ENCODE results near the gene NCAM1.
"Not testable (repeated sequence)": the region's sequence is repeated elsewhere in the genome, so short reads cannot be mapped to it uniquely, and the experiment has no call there.

NCAM1 gene

GRCh38 chr11:113021111-113021510 is 59.9 kb downstream of the NCAM1 start:
- DNase-seq, result no peak
- ATAC-seq, result no peak

GRCh38 chr11:113022262-113022661 is 61.0 kb downstream of the NCAM1 start:
- DNase-seq (no peak), ATAC-seq (no peak)

- DNase-seq (no peak), ATAC-seq (no peak)
These were observed 62.0 kb downstream of the NCAM1 start for GRCh38 chr11:113023228-113023627.

GRCh38 chr11:113023986-113024385 is 62.8 kb downstream of the NCAM1 start:
- ATAC-seq (no peak), DNase-seq (no peak)

GRCh38 chr11:113026778-113027177 is 65.6 kb downstream of the NCAM1 start:
- DNase-seq, result no peak
- no peak for ATAC-seq

GRCh38 chr11:113034576-113034975 is 73.4 kb downstream of the NCAM1 start:
- no peak for ATAC-seq
- no peak for DNase-seq

- ATAC-seq (no peak), DNase-seq (no peak)
These were observed 74.5 kb downstream of the NCAM1 start for GRCh38 chr11:113035708-113036107.

GRCh38 chr11:113043698-113044097 is 82.5 kb downstream of the NCAM1 start:
- no peak for ATAC-seq
- no peak for DNase-seq

GRCh38 chr11:113045146-113045545 is 83.9 kb downstream of the NCAM1 start:
- ATAC-seq (no peak), DNase-seq (no peak)

GRCh38 chr11:113046866-113047265 is 85.6 kb downstream of the NCAM1 start:
- ATAC-seq (no peak), DNase-seq (no peak)

GRCh38 chr11:113048820-113049768 is 87.9 kb downstream of the NCAM1 start:
- no peak for DNase-seq
- ATAC-seq, result no peak

- ATAC-seq, DNase-seq: not testable (repeated sequence)
These were observed 91.8 kb downstream of the NCAM1 start for GRCh38 chr11:113053042-113053441.

GRCh38 chr11:113057038-113057437 is 95.8 kb downstream of the NCAM1 start:
- ATAC-seq (no peak), DNase-seq (no peak)

- no peak for ATAC-seq
- no peak for DNase-seq
These were observed 98.3 kb downstream of the NCAM1 start for GRCh38 chr11:113059548-113059947.

GRCh38 chr11:113065330-113065729 is 104.1 kb downstream of the NCAM1 start:
- DNase-seq (no peak), ATAC-seq (no peak)

- no peak for ATAC-seq
- DNase-seq, result no peak
These were observed 111.1 kb downstream of the NCAM1 start for GRCh38 chr11:113072237-113072858.

GRCh38 chr11:113073290-113073953 is 112.2 kb downstream of the NCAM1 start:
- ATAC-seq, result no peak

GRCh38 chr11:113075586-113076095 is 114.4 kb downstream of the NCAM1 start:
- no peak for ATAC-seq
- DNase-seq, result no peak

More at GRCh38 chr11:113073290-113073953, 112.2 kb downstream of the NCAM1 start:
- no peak for DNase-seq

- no peak for DNase-seq
- ATAC-seq, result no peak
These were observed 116.2 kb downstream of the NCAM1 start for GRCh38 chr11:113077379-113077778.

- ATAC-seq, result no peak
These were observed 121.2 kb downstream of the NCAM1 start for GRCh38 chr11:113082341-113082955.

GRCh38 chr11:113083571-113083970 is 122.4 kb downstream of the NCAM1 start:
- DNase-seq (no peak), ATAC-seq (no peak)

More at GRCh38 chr11:113082341-113082955, 121.2 kb downstream of the NCAM1 start:
- DNase-seq, result no peak

GRCh38 chr11:113084297-113084696 is 123.1 kb downstream of the NCAM1 start:
- no peak for DNase-seq
- no peak for ATAC-seq
